Muscle of leg (tissue), 16 donors: ENCODE measurements around the gene OST4. TPM values are rescaled to one million over a fixed set of nuclear protein-coding genes. Genes with fewer than 3 reads are reported as not detected.
"Not testable (repeated sequence)": the region's sequence is repeated elsewhere in the genome, so short reads cannot be mapped to it uniquely, and the experiment has no call there.

Experiments
- DNase-seq: peaks from one replicate; pipeline ENCODE4 v3.0.0; 2013
- H3K27ac ChIP-seq: one replicate; pipeline ENCODE4 v1.5.1; 2013; ENCODE audit warnings: mild to moderate bottlenecking, low read length, control low read depth
- H3K27me3 ChIP-seq: one replicate; pipeline ENCODE4 v1.6.1; 2013; ENCODE audit warnings: low read length; ENCODE audit not compliant: control insufficient read depth, insufficient read depth
- H3K36me3 ChIP-seq: one replicate; pipeline ENCODE4 v1.6.1; 2013; ENCODE audit warnings: low read length; ENCODE audit not compliant: control insufficient read depth, insufficient read depth
- H3K4me1 ChIP-seq: one replicate; pipeline ENCODE4 v1.6.1; 2013; ENCODE audit warnings: low read length; ENCODE audit not compliant: control insufficient read depth, insufficient read depth
- H3K4me3 ChIP-seq: one replicate; pipeline ENCODE4 v1.5.1; 2013; ENCODE audit warnings: low read length, control low read depth
- H3K9me3 ChIP-seq: replicated peaks from 2 replicates; pipeline ENCODE4 v1.6.1; 2013; ENCODE audit warnings: low read depth, low read length; ENCODE audit not compliant: control insufficient read depth
- WGBS: methylation state at CpG from one replicate; pipeline ENCODE4 v1.1.5; 2013; ENCODE audit warnings: missing lambda C conversion rate; ENCODE audit not compliant: insufficient coverage; 5-methylcytosine and 5-hydroxymethylcytosine counted together
- long read RNA-seq, 11 donors: transcript quantifications; one replicate each; lab custom pipeline, GENCODE V29; 2026
- polyA plus RNA-seq, 8 donors: library from polyadenylated mRNA; unstranded; fragments of 120-200 nt; gene quantifications; one replicate each; pipeline versions ENCODE4 v1.2.1 to v1.2.3, GENCODE V29; 2013; ENCODE audit warnings: inconsistent platforms in 1 of 8, low replicate concordance in 1 of 8; ENCODE audit not compliant: insufficient read length in 8 of 8, insufficient read depth in 1 of 8
- total RNA-seq: library from RNA; stranded (reverse); fragments of 120-200 nt; gene quantifications from one replicate; pipeline ENCODE4 v1.2.4, GENCODE V29; 2013

Gene OST4
- total RNA-seq (376 TPM), polyA plus RNA-seq (100 to 1,000 TPM; 216 to 304 (median 252) TPM)
- long read RNA-seq, donor 1, transcript OST4-201 (2 exons, 559 nt), result minor isoform, 38 of 155 reads
- long read RNA-seq, donor 1, transcript OST4-203 (3 exons, 561 nt), result major isoform, 117 of 155 reads
- long read RNA-seq, donor 1, partial matches to known transcripts, result 0 of 155 reads
- long read RNA-seq, donor 1, other reads (novel, unspliced or antisense), result 0 of 155 reads
- long read RNA-seq, donor 2, transcript OST4-201 (2 exons, 559 nt), result minor isoform, 11 of 42 reads
- long read RNA-seq, donor 2, transcript OST4-203 (3 exons, 561 nt), result major isoform, 31 of 42 reads
- long read RNA-seq, donor 2, partial matches to known transcripts, result 0 of 42 reads
- long read RNA-seq, donor 2, other reads (novel, unspliced or antisense), result 0 of 42 reads
- long read RNA-seq, donor 3, transcript OST4-203 (3 exons, 561 nt), result major isoform, 219 of 253 reads
- long read RNA-seq, donor 3, transcript OST4-201 (2 exons, 559 nt), result minor isoform, 34 of 253 reads
- long read RNA-seq, donor 3, partial matches to known transcripts, result 0 of 253 reads
- long read RNA-seq, donor 3, other reads (novel, unspliced or antisense), result 0 of 253 reads
- long read RNA-seq, donor 4, transcript OST4-201 (2 exons, 559 nt), result minor isoform, 28 of 242 reads
- long read RNA-seq, donor 4, transcript OST4-203 (3 exons, 561 nt), result major isoform, 214 of 242 reads
- long read RNA-seq, donor 4, partial matches to known transcripts, result 0 of 242 reads
- long read RNA-seq, donor 4, other reads (novel, unspliced or antisense), result 0 of 242 reads
- long read RNA-seq, donor 5, transcript OST4-201 (2 exons, 559 nt), result minor isoform, 173 of 808 reads
- long read RNA-seq, donor 5, transcript OST4-203 (3 exons, 561 nt), result major isoform, 614 of 808 reads
- long read RNA-seq, donor 5, partial matches to known transcripts, result 14 of 808 reads
- long read RNA-seq, donor 5, other reads (novel, unspliced or antisense), result 6 of 808 reads
- long read RNA-seq, donor 6, transcript OST4-203 (3 exons, 561 nt), result major isoform, 519 of 626 reads
- long read RNA-seq, donor 6, transcript OST4-201 (2 exons, 559 nt), result minor isoform, 100 of 626 reads
- long read RNA-seq, donor 6, partial matches to known transcripts, result 6 of 626 reads
- long read RNA-seq, donor 6, other reads (novel, unspliced or antisense), result 0 of 626 reads
- long read RNA-seq, donor 7, transcript OST4-201 (2 exons, 559 nt), result minor isoform, 104 of 539 reads
- long read RNA-seq, donor 7, transcript OST4-203 (3 exons, 561 nt), result major isoform, 420 of 539 reads
- long read RNA-seq, donor 7, partial matches to known transcripts, result 9 of 539 reads
- long read RNA-seq, donor 7, other reads (novel, unspliced or antisense), result 5 of 539 reads
- long read RNA-seq, donor 8, transcript OST4-201 (2 exons, 559 nt), result minor isoform, 39 of 334 reads
- long read RNA-seq, donor 8, transcript OST4-203 (3 exons, 561 nt), result major isoform, 287 of 334 reads
- long read RNA-seq, donor 8, partial matches to known transcripts, result 8 of 334 reads
- long read RNA-seq, donor 8, other reads (novel, unspliced or antisense), result 0 of 334 reads
- long read RNA-seq, donor 9, transcript OST4-201 (2 exons, 559 nt), result minor isoform, 90 of 367 reads
- long read RNA-seq, donor 9, transcript OST4-203 (3 exons, 561 nt), result major isoform, 260 of 367 reads
- long read RNA-seq, donor 9, partial matches to known transcripts, result 17 of 367 reads
- long read RNA-seq, donor 9, other reads (novel, unspliced or antisense), result 0 of 367 reads
- long read RNA-seq, donor 10, transcript OST4-201 (2 exons, 559 nt), result minor isoform, 73 of 510 reads
- long read RNA-seq, donor 10, transcript OST4-203 (3 exons, 561 nt), result major isoform, 425 of 510 reads
- long read RNA-seq, donor 10, partial matches to known transcripts, result 12 of 510 reads
- long read RNA-seq, donor 10, other reads (novel, unspliced or antisense), result 0 of 510 reads
- long read RNA-seq, donor 11, transcript OST4-201 (2 exons, 559 nt), result minor isoform, 86 of 388 reads
- long read RNA-seq, donor 11, transcript OST4-203 (3 exons, 561 nt), result major isoform, 302 of 388 reads
- long read RNA-seq, donor 11, partial matches to known transcripts, result 0 of 388 reads
- long read RNA-seq, donor 11, other reads (novel, unspliced or antisense), result 0 of 388 reads

GRCh38 chr2:27071277-27071989 lies at the start of gene OST4:
Gene OST4, minus strand, starts transcription at chr2:27071654.
- peak within 1 kb of the TSS; percentile 70 for H3K4me3 ChIP-seq
- DNase-seq, result peak; percentile 98
- H3K27ac ChIP-seq, result peak within 1 kb of the TSS; percentile 98
- H3K36me3 ChIP-seq, result peaks cover 26% of the 10 kb centered on the region
- H3K4me1 ChIP-seq, result peaks cover 61% of the 10 kb centered on the region
- H3K9me3 ChIP-seq, result no peaks in the 10 kb centered on the region
- WGBS, result under 1% methylated on average over 86 of the region's 86 CpGs
- H3K27me3 ChIP-seq, result no peaks in the 10 kb centered on the region

GRCh38 chr2:27119330-27119670 lies 47.8 kb upstream of the OST4 start:
- not testable (repeated sequence) for H3K36me3 ChIP-seq, H3K9me3 ChIP-seq, H3K27ac ChIP-seq, DNase-seq
- H3K4me3 ChIP-seq, result peak overlapping the region; percentile 17
- H3K27me3 ChIP-seq, result peaks cover 51% of the 10 kb centered on the region
- 69% methylated on average over 6 of the region's 8 CpGs for WGBS
- H3K4me1 ChIP-seq, result peaks cover 16% of the 10 kb centered on the region

- 3% methylated on average over 79 of the region's 84 CpGs for WGBS
- peak within 1 kb of the TSS; percentile 28 for H3K4me3 ChIP-seq
These were observed 47.3 kb upstream of the OST4 start, which contains the start of gene CGREF1 for GRCh38 chr2:27118525-27119329. Gene CGREF1, minus strand, starts transcription at chr2:27119128. Its CDS starts 14,762 bp downstream, at chr2:27104366.

GRCh38 chr2:27117995-27118524 lies 46.6 kb upstream of the OST4 start:
- Histone ChIP-seq H3K27me3 (peaks cover 47% of the 10 kb centered on the region), H3K9me3 (no peaks in the 10 kb centered on the region), H3K36me3 (no peaks in the 10 kb centered on the region), H3K4me1 (peaks cover 10% of the 10 kb centered on the region), H3K4me3 (peak overlapping the region; percentile 28), H3K27ac (no peak overlapping the region)
- 11% methylated on average over 11 of the region's 14 CpGs for WGBS
- DNase-seq, result no peak

More at GRCh38 chr2:27118525-27119329, 47.3 kb upstream of the OST4 start, which contains the start of gene CGREF1:
- Histone ChIP-seq H3K36me3 (no peaks in the 10 kb centered on the region), H3K27me3 (peaks cover 48% of the 10 kb centered on the region), H3K27ac (no peak within 1 kb of the TSS), H3K4me1 (peaks cover 14% of the 10 kb centered on the region), H3K9me3 (no peaks in the 10 kb centered on the region)
- no peak for DNase-seq

- DNase-seq, result no peak
These were observed 44.1 kb upstream of the OST4 start for GRCh38 chr2:27115519-27115918.

GRCh38 chr2:27111392-27112078 lies 40.1 kb upstream of the OST4 start:
- not testable (repeated sequence) for H3K27ac ChIP-seq, H3K9me3 ChIP-seq, H3K4me3 ChIP-seq, H3K27me3 ChIP-seq, H3K4me1 ChIP-seq, H3K36me3 ChIP-seq, DNase-seq
- 92% methylated on average over 40 of the region's 49 CpGs for WGBS

More at GRCh38 chr2:27115519-27115918, 44.1 kb upstream of the OST4 start:
- Histone ChIP-seq H3K4me3 (no peak overlapping the region), H3K4me1 (peaks cover 8% of the 10 kb centered on the region), H3K9me3 (no peaks in the 10 kb centered on the region), H3K27me3 (peaks cover 32% of the 10 kb centered on the region), H3K36me3 (no peaks in the 10 kb centered on the region), H3K27ac (no peak overlapping the region)
- WGBS, result 63% methylated on average over 2 of the region's 2 CpGs

GRCh38 chr2:27110603-27111352 lies 39.3 kb upstream of the OST4 start:
- H3K27me3 ChIP-seq, DNase-seq, H3K9me3 ChIP-seq, H3K36me3 ChIP-seq, H3K27ac ChIP-seq, H3K4me1 ChIP-seq, H3K4me3 ChIP-seq: not testable (repeated sequence)
- WGBS, result 67% methylated on average over 19 of the region's 24 CpGs
